Choroid plexus epithelial cell (primary cell): ENCODE measurements around the gene CYTH4.
"Not testable (repeated sequence)": the region's sequence is repeated elsewhere in the genome, so short reads cannot be mapped to it uniquely, and the experiment has no call there.

ENCODE experiments used
- DNase-seq: peaks from one replicate; pipeline ENCODE4 v3.0.0-alpha.2; 2010; ENCODE audit warnings: low read depth
- H3K4me3 ChIP-seq: 2 replicates; pipeline ENCODE4 v1.5.1; 2011; ENCODE audit warnings: low read depth, mild to moderate bottlenecking, control low read depth, low read length, moderate library complexity
- TF ChIP-seq, protein P1 (sequence below): conservative IDR thresholded peaks from 2 replicates; pipeline ENCODE4 v1.5.1; 2011; ENCODE audit warnings: low read depth, mild to moderate bottlenecking, control low read depth, inconsistent platforms, low read length, moderate library complexity

CYTH4 gene, protein sequence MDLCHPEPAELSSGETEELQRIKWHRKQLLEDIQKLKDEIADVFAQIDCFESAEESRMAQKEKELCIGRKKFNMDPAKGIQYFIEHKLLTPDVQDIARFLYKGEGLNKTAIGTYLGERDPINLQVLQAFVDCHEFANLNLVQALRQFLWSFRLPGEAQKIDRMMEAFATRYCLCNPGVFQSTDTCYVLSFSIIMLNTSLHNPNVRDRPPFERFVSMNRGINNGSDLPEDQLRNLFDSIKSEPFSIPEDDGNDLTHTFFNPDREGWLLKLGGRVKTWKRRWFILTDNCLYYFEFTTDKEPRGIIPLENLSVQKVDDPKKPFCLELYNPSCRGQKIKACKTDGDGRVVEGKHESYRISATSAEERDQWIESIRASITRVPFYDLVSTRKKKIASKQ

GRCh38 chr22:37282385-37282677, at the start of gene CYTH4:
TSS of gene CYTH4 (plus strand) at chr22:37282508. CDS start at chr22:37282570, 62 bp downstream.
- DNase-seq, result no peak
- TF ChIP-seq, protein P1, sequence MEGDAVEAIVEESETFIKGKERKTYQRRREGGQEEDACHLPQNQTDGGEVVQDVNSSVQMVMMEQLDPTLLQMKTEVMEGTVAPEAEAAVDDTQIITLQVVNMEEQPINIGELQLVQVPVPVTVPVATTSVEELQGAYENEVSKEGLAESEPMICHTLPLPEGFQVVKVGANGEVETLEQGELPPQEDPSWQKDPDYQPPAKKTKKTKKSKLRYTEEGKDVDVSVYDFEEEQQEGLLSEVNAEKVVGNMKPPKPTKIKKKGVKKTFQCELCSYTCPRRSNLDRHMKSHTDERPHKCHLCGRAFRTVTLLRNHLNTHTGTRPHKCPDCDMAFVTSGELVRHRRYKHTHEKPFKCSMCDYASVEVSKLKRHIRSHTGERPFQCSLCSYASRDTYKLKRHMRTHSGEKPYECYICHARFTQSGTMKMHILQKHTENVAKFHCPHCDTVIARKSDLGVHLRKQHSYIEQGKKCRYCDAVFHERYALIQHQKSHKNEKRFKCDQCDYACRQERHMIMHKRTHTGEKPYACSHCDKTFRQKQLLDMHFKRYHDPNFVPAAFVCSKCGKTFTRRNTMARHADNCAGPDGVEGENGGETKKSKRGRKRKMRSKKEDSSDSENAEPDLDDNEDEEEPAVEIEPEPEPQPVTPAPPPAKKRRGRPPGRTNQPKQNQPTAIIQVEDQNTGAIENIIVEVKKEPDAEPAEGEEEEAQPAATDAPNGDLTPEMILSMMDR, result no peak
- H3K4me3 ChIP-seq, result no peak within 1 kb of the TSS

DNA sequence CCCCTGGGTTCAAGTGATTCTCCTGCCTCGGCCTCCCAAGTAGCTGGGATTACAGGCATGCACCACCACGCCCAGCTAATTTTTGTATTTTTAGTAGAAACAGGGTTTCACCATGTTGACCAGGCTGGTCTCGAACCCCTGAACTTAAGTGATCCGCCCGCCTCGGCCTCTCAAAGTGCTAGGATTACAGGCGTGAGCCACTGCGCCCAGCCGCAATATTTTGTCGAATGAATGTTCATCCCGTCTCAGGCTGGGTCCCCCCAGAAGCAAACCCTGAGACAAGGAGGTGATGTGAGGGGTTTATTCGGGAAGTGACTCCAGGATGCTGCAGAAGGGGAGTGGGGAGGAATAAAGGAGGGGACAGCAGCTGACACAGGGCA, 48.9 kb upstream of the CYTH4 start:
- H3K4me3 ChIP-seq, DNase-seq: not testable (repeated sequence)

GRCh38 chr22:37233751-37234631, 48.3 kb upstream of the CYTH4 start:
- TF ChIP-seq, protein P1, result no peak
- DNase-seq, result no peak

GRCh38 chr22:37234736-37235711, 47.3 kb upstream of the CYTH4 start:
- H3K4me3 ChIP-seq, result no peak overlapping the region

More at GRCh38 chr22:37233751-37234631, 48.3 kb upstream of the CYTH4 start:
- H3K4me3 ChIP-seq, result no peak overlapping the region

GRCh38 chr22:37235897-37236607, 46.3 kb upstream of the CYTH4 start:
- TF ChIP-seq, protein P1, result no peak
- DNase-seq, result no peak
- H3K4me3 ChIP-seq, result no peak overlapping the region

More at GRCh38 chr22:37234736-37235711, 47.3 kb upstream of the CYTH4 start:
- TF ChIP-seq, protein P1, result no peak
- no peak for DNase-seq

- DNase-seq, result peak; percentile 64
- no peak overlapping the region for H3K4me3 ChIP-seq
- TF ChIP-seq, protein P1, result no peak
These were observed 44.7 kb upstream of the CYTH4 start for GRCh38 chr22:37237371-37238268.
